Right lobe of liver (tissue), 6 donors: ENCODE measurements around the gene CHRM2. TPM values are rescaled to one million over a fixed set of nuclear protein-coding genes. Genes with fewer than 3 reads are reported as not detected.

Source experiments
- ATAC-seq, 4 donors: fragments of 200-7000 bp; cut with Tn5 transposase; one replicate each; pipeline ENCODE4 v1.9.1; 2020; ENCODE audit warnings: mild to moderate bottlenecking in 4 of 4, moderate library complexity in 4 of 4
- DNase-seq, 3 donors: peaks; one replicate each; pipeline ENCODE4 v3.0.0-alpha.2; 2020
- H3K27ac ChIP-seq, 3 donors: fragments of 200-600 bp; one replicate each; pipeline ENCODE4 v1.8.0; 2022
- H3K27me3 ChIP-seq, 2 donors: fragments of 200-600 bp; one replicate each; pipeline ENCODE4 v1.8.0; 2022
- H3K36me3 ChIP-seq, 4 donors: fragments of 200-600 bp; sonication (generic) in 1 of 4; one replicate each; pipeline versions ENCODE4 v1.5.1 to v1.8.0; 2017 to 2022; ENCODE audit warnings: control low read depth in 1 of 4
- H3K4me1 ChIP-seq, 4 donors: fragments of 200-600 bp; sonication (generic) in 1 of 4; one replicate each; pipeline versions ENCODE4 v1.5.1 to v1.8.0; 2017 to 2022; ENCODE audit warnings: control low read depth in 1 of 4
- H3K4me3 ChIP-seq, 3 donors: fragments of 200-600 bp; one replicate each; pipeline ENCODE4 v1.8.0; 2022
- H3K9me3 ChIP-seq, 4 donors: fragments of 200-600 bp; sonication (generic) in 1 of 4; one replicate each; pipeline versions ENCODE4 v1.5.1 to v1.8.0; 2017 to 2022; ENCODE audit warnings: control low read depth in 1 of 4
- CTCF ChIP-seq, 4 donors: fragments of 200-600 bp in 3 of 4; fragments of 450-650 bp in 1 of 4; IDR thresholded peaks; one replicate each; pipeline versions ENCODE4 v1.5.1 to v1.8.0; 2016 to 2022; ENCODE audit warnings: antibody characterized with exemption in 4 of 4, mild to moderate bottlenecking in 2 of 4
- POLR2A ChIP-seq: fragments of 450-650 bp; IDR thresholded peaks from one replicate; pipeline ENCODE4 v1.6.1; 2017; ENCODE audit warnings: antibody characterized with exemption, mild to moderate bottlenecking
- WGBS: methylation state at CpG from one replicate; pipeline ENCODE4 v1.1.6; 2018; ENCODE audit warnings: low coverage, low lambda C conversion rate; ENCODE audit not compliant: insufficient coverage; ENCODE audit errors: missing lambda C conversion rate; 5-methylcytosine and 5-hydroxymethylcytosine counted together
- intact Hi-C, 2 donors: fragments of 100-400 bp; cut with DNase I; formaldehyde crosslinking; loops; one replicate each; pipeline versions ENCODE4 v1.11.2 to v1.14.1; 2022
- total RNA-seq, 6 experiments: library from RNA; depleted of rRNA in 2 of 6; stranded (reverse); fragments of >200 nt in 2 of 6; fragmentation: NEBNext Ultra II Directional in 3 of 6; extraction: Animal tissue kit (Norgen Biotek cat#: 25700) in 3 of 6; gene quantifications; one replicate each; pipeline versions ENCODE4 v1.1.0 to v1.2.4, GENCODE V29; 2016 to 2023
- donor health status: DM: no; HTN: yes; CAD: no.
- donor health status: DM: no; HTN: no; CAD: no.
- donor health status: DM: no; HTN: no; CAD: no.
- donor health status: DM: no; HTN: yes; CAD: no.
- donor health status: DM: no; HTN: yes; CAD: no.

The CHRM2 gene
- total RNA-seq, 6 experiments from 2014 or later: 0.25 to 1.1 (median 0.41) TPM

- Histone ChIP-seq H3K4me3 (no peak overlapping the region), H3K9me3 (no peaks in the 10 kb centered on the region), H3K27me3 (no peaks in the 10 kb centered on the region), H3K4me1 (no peaks in the 10 kb centered on the region), H3K36me3 (no peaks in the 10 kb centered on the region), H3K27ac (no peak overlapping the region)
- DNase-seq (no peak), ATAC-seq (no peak)
- TF ChIP-seq CTCF (IDR thresholded peaks at IDR 0.05) (no peak), POLR2A (no peak)
- WGBS: 66% methylated on average over 5 of the region's 5 CpGs
- intact Hi-C loops: no loop called here
These were observed 69.0 kb downstream of the CHRM2 start for GRCh38 chr7:136937436-136937835.

- no peak overlapping the region for H3K4me3 ChIP-seq
- peak in 1 of 4 donors; percentile 18 for ATAC-seq
- TF ChIP-seq CTCF (IDR thresholded peaks at IDR 0.05) (no peak), POLR2A (no peak)
- H3K9me3 ChIP-seq: no peaks in the 10 kb centered on the region
- H3K27ac ChIP-seq: no peak overlapping the region
- H3K4me1 ChIP-seq: no peaks in the 10 kb centered on the region
- intact Hi-C loops: no loop called here
- no peaks in the 10 kb centered on the region for H3K27me3 ChIP-seq
- DNase-seq: peak in 1 of 3 donors; percentile 57
- no peaks in the 10 kb centered on the region for H3K36me3 ChIP-seq
- no CpG with 5 or more reads among the region's 13 CpGs for WGBS
These were observed 70.0 kb downstream of the CHRM2 start for GRCh38 chr7:136938476-136938875.

GRCh38 chr7:136940122-136940521, 71.7 kb downstream of the CHRM2 start:
- Histone ChIP-seq H3K9me3 (no peaks in the 10 kb centered on the region), H3K36me3 (no peaks in the 10 kb centered on the region), H3K27ac (no peak overlapping the region), H3K4me1 (no peaks in the 10 kb centered on the region), H3K4me3 (no peak overlapping the region), H3K27me3 (no peaks in the 10 kb centered on the region)
- no peak for TF ChIP-seq POLR2A
- TF ChIP-seq CTCF (IDR thresholded peaks at IDR 0.05): no peak
- DNase-seq (no peak), ATAC-seq (no peak)
- 71% methylated on average over 4 of the region's 4 CpGs for WGBS
- intact Hi-C loops: no loop called here

GRCh38 chr7:136940917-136941316, 72.5 kb downstream of the CHRM2 start:
- intact Hi-C loops: no loop called here
- DNase-seq (no peak), ATAC-seq (no peak)
- no peak overlapping the region for H3K4me3 ChIP-seq
- H3K27me3 ChIP-seq: no peaks in the 10 kb centered on the region
- H3K27ac ChIP-seq: no peak overlapping the region
- TF ChIP-seq CTCF (IDR thresholded peaks at IDR 0.05) (no peak), POLR2A (no peak)
- no peaks in the 10 kb centered on the region for H3K4me1 ChIP-seq
- no peaks in the 10 kb centered on the region for H3K9me3 ChIP-seq
- no peaks in the 10 kb centered on the region for H3K36me3 ChIP-seq
- WGBS: 42% methylated on average over 1 of the region's 1 CpG

GRCh38 chr7:136941816-136942215, 73.4 kb downstream of the CHRM2 start:
- WGBS: 0% methylated on average over 1 of the region's 1 CpG
- intact Hi-C loops: no loop called here
- H3K27ac ChIP-seq: no peak overlapping the region
- H3K4me3 ChIP-seq: no peak overlapping the region
- H3K4me1 ChIP-seq: no peaks in the 10 kb centered on the region
- ATAC-seq: no peak
- no peaks in the 10 kb centered on the region for H3K9me3 ChIP-seq
- DNase-seq: no peak
- no peaks in the 10 kb centered on the region for H3K36me3 ChIP-seq
- H3K27me3 ChIP-seq: no peaks in the 10 kb centered on the region
- TF ChIP-seq CTCF (IDR thresholded peaks at IDR 0.05): no peak
- TF ChIP-seq POLR2A: no peak
